H4 (cell line): ENCODE data around the gene SVIL. TPM values are rescaled to one million over a fixed set of nuclear protein-coding genes. Genes with fewer than 3 reads are reported as not detected.
A peak's percentile ranks its signal among the peaks of the same experiment; 100 is the strongest.
"Not testable (repeated sequence)": the region's sequence is repeated elsewhere in the genome, so short reads cannot be mapped to it uniquely, and the experiment has no call there.

ENCODE experiments used
- DNase-seq: peaks from one replicate; pipeline ENCODE4 v3.0.0-alpha.2; 2015; ENCODE audit warnings: low spot score
- total RNA-seq: library from RNA; depleted of rRNA; stranded (reverse); fragments of >200 nt; shearing (Covaris generic); gene quantifications from 2 replicates; pipeline ENCODE4 v1.2.3, GENCODE V29; 2014

SVIL gene
- total RNA-seq, 1 experiment from 2014 or later: 4.7 TPM

- not testable (repeated sequence) for DNase-seq
Measured at GRCh38 chr10:29515879-29516278, 118.9 kb downstream of the SVIL start.

- DNase-seq: not testable (repeated sequence)
Measured at GRCh38 chr10:29515104-29515503, 119.7 kb downstream of the SVIL start.

GRCh38 chr10:29514306-29514705 lies 120.5 kb downstream of the SVIL start:
- no peak for DNase-seq

- no peak for DNase-seq
Measured at GRCh38 chr10:29512425-29512974, 122.3 kb downstream of the SVIL start.

- DNase-seq: not testable (repeated sequence)
Measured at GRCh38 chr10:29511806-29512205, 123.0 kb downstream of the SVIL start.

GRCh38 chr10:29510483-29511157 lies 124.2 kb downstream of the SVIL start:
- not testable (repeated sequence) for DNase-seq

- no peak for DNase-seq
Measured at GRCh38 chr10:29508554-29509244, 126.1 kb downstream of the SVIL start.

GRCh38 chr10:29507750-29508149 lies 127.0 kb downstream of the SVIL start:
- DNase-seq: not testable (repeated sequence)

- not testable (repeated sequence) for DNase-seq
Measured at GRCh38 chr10:29506324-29506921, 128.3 kb downstream of the SVIL start.

- no peak for DNase-seq
Measured at GRCh38 chr10:29502351-29502750, 132.4 kb downstream of the SVIL start.

- peak; percentile 48 for DNase-seq
Measured at GRCh38 chr10:29501692-29502091, 133.1 kb downstream of the SVIL start.

- DNase-seq: no peak
Measured at GRCh38 chr10:29499993-29500537, 134.7 kb downstream of the SVIL start.

GRCh38 chr10:29496341-29497162 lies 138.2 kb downstream of the SVIL start:
- peak; percentile 30 for DNase-seq

- DNase-seq: no peak
Measured at GRCh38 chr10:29495366-29495765, 139.4 kb downstream of the SVIL start.

- no peak for DNase-seq
Measured at GRCh38 chr10:29493697-29494096, 141.1 kb downstream of the SVIL start.

GRCh38 chr10:29492774-29493173 lies 142.0 kb downstream of the SVIL start:
- no peak for DNase-seq

- no peak for DNase-seq
Measured at GRCh38 chr10:29491918-29492317, 142.9 kb downstream of the SVIL start.

GRCh38 chr10:29490781-29491280 lies 143.9 kb downstream of the SVIL start:
- not testable (repeated sequence) for DNase-seq

GRCh38 chr10:29488471-29488870 lies 146.3 kb downstream of the SVIL start:
- not testable (repeated sequence) for DNase-seq

- DNase-seq: not testable (repeated sequence)
Measured at GRCh38 chr10:29487884-29488266, 146.9 kb downstream of the SVIL start.
